GM12865 (cell line): Measurements from ENCODE around the gene ZRANB1.

Experiments
- DNase-seq: peaks from one replicate; pipeline ENCODE4 v3.0.0; 2010; ENCODE audit warnings: low read depth
- H3K4me3 ChIP-seq: 2 replicates; pipeline ENCODE4 v1.5.1; 2011; ENCODE audit warnings: mild to moderate bottlenecking, low read depth, low read length, control low read depth
- CTCF ChIP-seq: IDR thresholded peaks from 2 replicates; pipeline ENCODE4 v1.5.1; 2011; ENCODE audit warnings: low read length, control low read depth, low read depth, inconsistent platforms; ENCODE audit not compliant: insufficient read depth; ENCODE audit errors: missing control alignments

Gene ZRANB1

GRCh38 chr10:125001313-125002046, 59.6 kb downstream of the ZRANB1 start:
- no peak for DNase-seq
- H3K4me3 ChIP-seq, result no peak overlapping the region
- no peak for TF ChIP-seq CTCF

GRCh38 chr10:125002047-125002422, 60.1 kb downstream of the ZRANB1 start:
- DNase-seq, result no peak
- TF ChIP-seq CTCF, result no peak
- H3K4me3 ChIP-seq, result no peak overlapping the region

- no peak overlapping the region for H3K4me3 ChIP-seq
- no peak for TF ChIP-seq CTCF
- DNase-seq, result no peak
Observed at GRCh38 chr10:125002423-125003145, 60.7 kb downstream of the ZRANB1 start.

- no peak for TF ChIP-seq CTCF
- no peak overlapping the region for H3K4me3 ChIP-seq
- DNase-seq, result no peak
Observed at GRCh38 chr10:125003146-125003900, 61.4 kb downstream of the ZRANB1 start.

- no peak overlapping the region for H3K4me3 ChIP-seq
- TF ChIP-seq CTCF, result no peak
- DNase-seq, result no peak
Observed at GRCh38 chr10:125003901-125004467, 62.1 kb downstream of the ZRANB1 start.

GRCh38 chr10:125004571-125005311, 62.8 kb downstream of the ZRANB1 start:
- no peak for TF ChIP-seq CTCF
- DNase-seq, result no peak
- no peak overlapping the region for H3K4me3 ChIP-seq
